ENCODE measurements around the gene EFCAB9. TPM values are rescaled to one million over a fixed set of nuclear protein-coding genes. Genes with fewer than 3 reads are reported as not detected.

Gene EFCAB9
- total RNA-seq, 1 experiment from 2014 or later = not detected

- TF ChIP-seq HMGA2 (CRISPR knock-in tag; IDR thresholded peaks at IDR 0.05) = no peak
- TF ChIP-seq RORB (CRISPR knock-in tag; IDR thresholded peaks at IDR 0.05) = no peak
- TF ChIP-seq STAT6 (CRISPR knock-in tag; conservative IDR thresholded peaks at IDR 0.05; ENCODE audit: low read depth) = no peak
- TF ChIP-seq ETV6 (CRISPR knock-in tag; IDR thresholded peaks at IDR 0.05) = no peak
- TF ChIP-seq USF2 (CRISPR knock-in tag; IDR thresholded peaks at IDR 0.05) = no peak
- TF ChIP-seq PRDM15 (CRISPR knock-in tag; IDR thresholded peaks at IDR 0.05) = no peak
Measured at GRCh38 chr5:172183881-172184280, 10.1 kb upstream of the EFCAB9 start (continued).

- H3K4me3 Mint-ChIP-seq = no peak overlapping the region
- TF ChIP-seq ERG (CRISPR knock-in tag; IDR thresholded peaks at IDR 0.05) = no peak
- TF ChIP-seq ZNF281 (CRISPR knock-in tag; IDR thresholded peaks at IDR 0.05) = no peak
- TF ChIP-seq ZBTB21 (CRISPR knock-in tag; IDR thresholded peaks at IDR 0.05; ENCODE audit: borderline replicate concordance) = no peak
- no peak for TF ChIP-seq ZNF263 (CRISPR knock-in tag; IDR thresholded peaks at IDR 0.05; ENCODE audit: low read depth)
- no peak for TF ChIP-seq TEAD1 (CRISPR knock-in tag; IDR thresholded peaks at IDR 0.05)
- no peak for TF ChIP-seq ZNF512 (CRISPR knock-in tag; IDR thresholded peaks at IDR 0.05; ENCODE audit: borderline replicate concordance)
- TF ChIP-seq TCF7 (CRISPR knock-in tag; IDR thresholded peaks at IDR 0.05; ENCODE audit: low read depth) = no peak
- TF ChIP-seq TEAD4 (CRISPR knock-in tag; IDR thresholded peaks at IDR 0.05) = no peak
- TF ChIP-seq FOXP4 (CRISPR knock-in tag; IDR thresholded peaks at IDR 0.05) = no peak
- ATAC-seq (no peak), DNase-seq (ENCODE audit: low spot score) (no peak)
- CTCF ChIA-PET = interaction anchor here (5.3 kb wide), 1 partner anchor 11 kb away, joined by 37 read pairs; no protein-coding TSS in a partner anchor
- peaks cover 8% of the 10 kb centered on the region for H3K27me3 Mint-ChIP-seq (ENCODE audit: low read depth)
- POLR2A ChIA-PET = no interaction called here
- H3K36me3 Mint-ChIP-seq = peaks cover 4% of the 10 kb centered on the region; the same call in 1 of the 2 replicates
- H3K27ac Mint-ChIP-seq = peak overlapping the region; percentile 38; the same call in 1 of the 2 replicates
- peaks cover 28% of the 10 kb centered on the region for H3K4me1 Mint-ChIP-seq
- peaks cover 3% of the 10 kb centered on the region; the same call in 1 of the 2 replicates for H3K9me3 Mint-ChIP-seq
Measured at GRCh38 chr5:172185096-172185461, 8.9 kb upstream of the EFCAB9 start.

All from WTC11 (cell line).